Psoas muscle (tissue), 8 donors: ENCODE results near the gene CCNF. TPM values are rescaled to one million over a fixed set of nuclear protein-coding genes. Genes with fewer than 3 reads are reported as not detected.

ENCODE experiments used
- ATAC-seq, 4 donors: fragments of 200-7000 bp; cut with Tn5 transposase; one replicate each; pipeline ENCODE4 v1.9.1; 2020; ENCODE audit warnings: moderate library complexity in 3 of 4, mild to moderate bottlenecking in 2 of 4
- DNase-seq, 2 donors: peaks; one replicate each; pipeline ENCODE4 v3.0.0-alpha.2; 2020
- H3K27ac ChIP-seq: fragments of 200-600 bp; one replicate; pipeline ENCODE4 v1.8.0; 2022
- H3K27me3 ChIP-seq, 3 donors: fragments of 200-600 bp in 1 of 3; one replicate each; pipeline versions ENCODE4 v1.6.1 to v1.8.0; 2013 to 2022; ENCODE audit warnings: low read length in 2 of 3, mild to moderate bottlenecking in 2 of 3, moderate library complexity in 1 of 3; ENCODE audit not compliant: insufficient read depth in 3 of 3
- H3K36me3 ChIP-seq, 2 donors: fragments of 200-600 bp in 1 of 2; one replicate each; pipeline versions ENCODE4 v1.6.1 to v1.8.0; 2013 to 2022; ENCODE audit warnings: low read depth in 1 of 2, mild to moderate bottlenecking in 1 of 2, moderate library complexity in 1 of 2; ENCODE audit not compliant: insufficient read depth in 1 of 2
- H3K4me1 ChIP-seq: fragments of 200-600 bp; one replicate; pipeline ENCODE4 v1.8.0; 2022
- H3K4me3 ChIP-seq: fragments of 200-600 bp; one replicate; pipeline ENCODE4 v1.8.0; 2022; ENCODE audit warnings: mild to moderate bottlenecking
- H3K9me3 ChIP-seq: fragments of 200-600 bp; one replicate; pipeline ENCODE4 v1.8.0; 2022
- CTCF ChIP-seq: fragments of 200-600 bp; IDR thresholded peaks from one replicate; pipeline ENCODE4 v1.8.0; 2022; ENCODE audit warnings: antibody characterized with exemption
- WGBS, 3 donors: extraction: QIAGEN DNeasy Blood & Tissue Kit; methylation state at CpG; one replicate each; pipeline versions ENCODE4 v1.1.6 to v1.1.7; 2013; 5-methylcytosine and 5-hydroxymethylcytosine counted together
- intact Hi-C, 2 donors: fragments of 100-400 bp; cut with DNase I; formaldehyde crosslinking; loops; one replicate each; pipeline versions ENCODE4 v1.11.0 to v1.14.2; 2022
- polyA plus RNA-seq, 3 donors: library from polyadenylated mRNA; stranded (reverse); fragments of 200-250 nt; gene quantifications; one replicate each; pipeline ENCODE4 v1.2.3, GENCODE V29; 2013
- total RNA-seq, 4 donors: library from RNA; stranded (reverse); fragmentation: NEBNext Ultra II Directional in 2 of 4; extraction: Animal tissue kit (Norgen Biotek cat#: 25700) in 2 of 4; gene quantifications; one replicate each; pipeline versions ENCODE4 v1.2.1 to v1.2.4, GENCODE V29; 2021 to 2023
- donor health status: healthy with polysubstance abuse.
- donor health status: DM: no; HTN: no; CAD: no; lungs with moderate emphysema.
- donor health status: Bipolar disorder and iron deficiency.
- donor health status: healthy.
- donor health status: DM: yes; HTN: yes; CAD: no.
- donor health status: DM: no; HTN: no; CAD: no.
- donor health status: DM: no; HTN: no; CAD: no.
- donor health status: DM: yes; HTN: yes; CAD: no.

The CCNF gene
- total and polyA plus RNA-seq, 7 donors = 1.1 to 2.3 (median 1.7) TPM

GRCh38 chr16:2470234-2470601 lies 41.0 kb downstream of the CCNF start:
- no peaks in the 10 kb centered on the region for H3K9me3 ChIP-seq
- WGBS, 3 donors = 66 to 75% (median 75%) methylated on average over 7 of the region's 7 CpGs
- peaks cover 0 to 42% (median 3%) of the 10 kb centered on the region in 3 donors for H3K27me3 ChIP-seq
- H3K4me3 ChIP-seq = no peak overlapping the region
- intact Hi-C loops = no loop called here
- ATAC-seq (no peak), DNase-seq (no peak)
- TF ChIP-seq CTCF = no peak
- peaks cover 30% of the 10 kb centered on the region for H3K4me1 ChIP-seq
- no peaks in the 10 kb centered on the region for H3K36me3 ChIP-seq
- H3K27ac ChIP-seq = no peak overlapping the region

GRCh38 chr16:2470603-2471015 lies 41.4 kb downstream of the CCNF start:
- H3K36me3 ChIP-seq = no peaks in the 10 kb centered on the region
- ATAC-seq = peak in 1 of 4 donors; percentile 12
- H3K4me3 ChIP-seq = peak overlapping the region; percentile 51
- DNase-seq = no peak
- TF ChIP-seq CTCF = no peak
- peaks cover 0 to 42% (median 3%) of the 10 kb centered on the region in 3 donors for H3K27me3 ChIP-seq
- H3K9me3 ChIP-seq = no peaks in the 10 kb centered on the region
- WGBS, 3 donors = 21 to 32% (median 23%) methylated on average over 9 of the region's 9 CpGs
- intact Hi-C loops = no loop called here
- no peak overlapping the region for H3K27ac ChIP-seq
- peaks cover 32% of the 10 kb centered on the region for H3K4me1 ChIP-seq

- 2% methylated on average over 20 to 59 of the region's 59 CpGs for WGBS, 3 donors
- Histone ChIP-seq H3K4me1 (peaks cover 36% of the 10 kb centered on the region), H3K4me3 (peak within 1 kb of the TSS; percentile 51), H3K27me3 (peaks cover 0 to 42% (median 3%) of the 10 kb centered on the region in 3 donors), H3K27ac (no peak within 1 kb of the TSS), H3K36me3 (no peaks in the 10 kb centered on the region), H3K9me3 (no peaks in the 10 kb centered on the region)
- TF ChIP-seq CTCF = no peak
- ATAC-seq = no peak
- intact Hi-C loops = no loop called here
- no peak for DNase-seq
Observed at GRCh38 chr16:2471016-2471652, 41.9 kb downstream of the CCNF start, which contains the start of gene NTN3. Gene NTN3 (plus strand): TSS chr16:2471297. CDS start chr16:2471702, 405 bp downstream.

GRCh38 chr16:2471653-2472487 lies 42.6 kb downstream of the CCNF start:
- no peak for DNase-seq
- intact Hi-C loops = no loop called here
- Histone ChIP-seq H3K36me3 (no peaks in the 10 kb centered on the region), H3K27ac (no peak overlapping the region), H3K9me3 (no peaks in the 10 kb centered on the region), H3K4me1 (peaks cover 36% of the 10 kb centered on the region), H3K27me3 (peaks cover 0 to 42% (median 3%) of the 10 kb centered on the region in 3 donors), H3K4me3 (peak overlapping the region; percentile 51)
- no peak for TF ChIP-seq CTCF
- no peak for ATAC-seq
- 27 to 47% (median 34%) methylated on average over 36 to 61 of the region's 61 CpGs for WGBS, 3 donors
